ENCODE measurements around the gene SHISA9.
A peak's percentile ranks its signal among the peaks of the same experiment; 100 is the strongest.

The SHISA9 gene

DNA sequence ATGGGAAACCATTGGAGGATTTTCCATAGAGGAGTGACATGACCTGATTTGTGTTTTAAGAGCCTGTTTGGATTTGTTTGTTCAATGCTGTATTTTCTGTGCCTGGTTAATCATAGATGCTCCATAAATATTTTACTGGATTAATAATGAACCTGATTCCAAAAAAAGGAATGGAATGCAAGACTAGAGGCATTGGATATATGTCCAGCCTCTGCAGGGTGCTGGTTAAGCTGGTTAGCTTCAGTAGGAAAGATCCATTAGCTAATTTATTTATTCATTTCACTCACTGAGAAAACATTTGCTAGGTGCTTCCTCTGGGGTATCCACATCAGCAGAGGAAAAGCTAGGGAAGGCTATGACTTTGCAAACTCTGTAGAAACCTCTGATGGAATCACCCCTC lies 57.7 kb downstream of the SHISA9 start:
- no peak for DNase-seq

DNA sequence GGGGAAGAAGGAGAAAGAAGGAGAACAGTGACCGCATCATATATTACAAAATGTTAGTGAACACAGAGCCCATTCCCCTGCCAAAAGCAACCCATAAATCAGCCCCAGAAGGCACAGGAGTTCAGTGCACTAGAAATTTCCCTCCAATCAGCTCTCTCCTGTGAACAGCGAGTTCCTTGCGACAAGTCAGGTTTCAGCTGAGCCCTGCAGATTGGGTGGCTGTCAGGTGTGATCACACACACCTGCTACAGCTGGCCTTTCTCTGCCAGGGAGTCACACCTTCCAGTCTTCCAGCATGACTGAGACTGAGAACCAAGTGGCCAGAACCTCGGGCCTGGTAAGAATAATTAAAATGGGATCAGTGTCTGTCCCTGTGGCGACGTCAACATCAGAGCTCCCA lies 60.2 kb downstream of the SHISA9 start:
- DNase-seq: no peak

DNA sequence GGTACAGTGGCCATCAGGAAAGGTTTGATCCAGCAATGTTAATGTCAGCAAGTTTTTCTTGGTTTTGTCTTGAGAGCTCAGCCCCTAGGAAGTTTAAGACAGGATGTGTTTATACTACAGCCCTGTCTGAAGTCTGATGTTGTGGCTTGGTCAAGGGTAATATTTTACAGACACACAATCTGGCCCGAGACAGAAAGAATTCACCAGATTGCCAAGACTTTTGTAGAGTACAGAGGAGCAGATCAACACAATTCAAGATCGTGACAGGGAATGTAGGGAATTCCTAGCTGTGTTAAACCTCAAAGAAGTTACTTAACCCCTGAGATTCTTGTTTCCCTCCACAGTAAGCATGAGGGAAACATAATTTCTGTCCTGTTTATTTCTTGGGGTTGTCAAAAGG lies 63.1 kb downstream of the SHISA9 start:
- DNase-seq: peak; percentile 3

DNA sequence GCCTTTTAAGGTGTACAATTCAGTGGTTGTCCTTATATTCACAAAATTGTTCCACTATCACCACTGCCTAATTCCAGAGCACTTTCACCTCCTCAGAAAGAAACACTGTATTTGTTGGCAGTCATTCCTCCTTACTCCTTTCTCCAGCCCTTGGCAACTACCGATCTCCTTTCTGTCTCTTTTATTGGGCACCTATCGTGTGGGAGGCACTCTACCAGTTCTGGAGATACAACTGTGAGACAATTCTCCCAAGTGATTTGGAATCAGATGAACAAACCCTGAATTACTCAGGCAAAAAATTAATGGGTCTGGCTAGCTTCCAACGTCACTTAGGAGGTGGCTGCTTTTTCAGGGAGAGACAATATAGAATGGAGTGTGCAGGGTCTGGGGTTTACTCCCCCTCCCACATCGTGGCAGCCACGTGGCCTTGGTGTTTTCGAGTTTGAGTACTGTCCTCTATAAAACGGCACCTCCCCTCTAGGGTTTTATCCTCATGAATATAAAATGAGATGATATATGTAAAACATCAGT lies 63.9 kb downstream of the SHISA9 start:
- DNase-seq: peak; percentile 6

DNA sequence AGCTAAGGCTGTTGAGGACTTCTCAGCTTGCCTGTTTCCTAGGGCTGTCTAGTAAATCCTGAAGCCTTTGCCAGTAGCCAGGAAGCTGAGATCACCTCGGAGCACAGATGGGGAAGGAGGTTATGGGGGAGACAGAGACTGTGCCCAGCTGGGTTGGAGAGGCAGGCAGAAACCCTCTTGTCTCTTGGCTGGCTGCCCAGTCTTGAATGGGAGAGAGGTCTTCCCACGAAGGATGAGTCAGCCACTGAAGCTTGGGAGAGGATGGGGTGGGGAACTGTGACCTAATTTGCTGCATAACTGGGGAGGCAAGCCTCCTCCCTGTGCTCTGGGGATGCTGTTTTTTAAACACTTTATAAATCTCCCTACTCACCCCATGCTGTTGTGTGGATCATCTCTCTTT lies 69.8 kb downstream of the SHISA9 start:
- DNase-seq: peak; percentile 87

DNA sequence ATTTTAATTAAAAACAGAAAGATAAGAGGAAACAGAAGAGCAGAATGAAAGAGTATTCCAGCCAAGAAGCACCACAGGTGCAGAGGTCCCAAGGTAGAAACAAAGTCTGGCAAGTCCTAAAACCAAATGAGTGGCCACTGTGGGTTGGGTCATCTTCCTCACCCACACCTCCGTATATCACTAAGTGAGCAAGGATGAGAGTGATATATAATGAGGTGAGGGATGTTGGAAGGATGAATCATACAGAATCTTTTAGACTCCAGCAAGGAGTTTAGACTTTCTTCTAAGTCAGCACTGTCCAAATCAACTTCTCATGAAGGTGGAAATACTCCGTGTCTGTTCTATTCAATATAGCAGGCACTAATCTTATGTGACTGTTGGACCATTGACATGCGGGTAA lies 70.8 kb downstream of the SHISA9 start:
- no peak for DNase-seq

DNA sequence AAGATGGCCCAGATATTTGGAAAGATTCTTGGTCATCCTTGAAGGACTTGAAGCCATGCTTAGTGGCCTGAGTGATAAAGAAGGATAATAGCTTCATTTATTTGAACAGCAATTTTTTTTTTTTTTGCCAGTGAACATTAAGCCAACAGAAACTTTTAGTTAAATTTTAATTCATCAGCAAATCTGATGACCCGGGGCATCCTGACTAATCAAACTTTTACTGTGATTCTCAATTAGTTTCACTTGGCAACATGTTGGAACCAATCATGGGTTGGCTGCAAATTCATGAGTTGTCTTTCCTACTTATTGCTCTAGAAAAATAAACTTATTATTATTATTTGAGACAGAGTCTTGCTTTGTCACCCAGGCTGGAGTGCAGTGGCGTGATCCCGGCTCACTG lies 74.4 kb downstream of the SHISA9 start:
- DNase-seq: no peak

DNA sequence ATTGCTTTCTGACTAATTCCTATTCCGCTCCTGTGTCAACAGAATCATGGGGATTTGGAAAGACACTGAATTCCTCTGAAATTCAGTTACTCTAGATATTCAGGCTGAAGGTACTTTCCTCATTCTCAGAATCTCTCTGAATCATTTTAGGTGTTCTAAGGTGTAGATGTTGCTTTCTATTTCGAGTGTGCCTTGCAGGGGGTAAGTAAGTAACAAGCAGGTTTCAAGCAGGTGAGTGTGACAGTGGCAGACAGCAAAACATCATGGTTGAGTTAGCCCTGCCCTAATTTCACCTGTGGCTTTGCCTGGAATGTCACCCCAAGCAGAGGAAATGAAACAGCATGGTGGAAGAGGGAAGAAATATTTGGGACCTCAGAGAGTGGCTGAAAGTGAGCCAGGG lies 75.1 kb downstream of the SHISA9 start:
- DNase-seq: no peak

DNA sequence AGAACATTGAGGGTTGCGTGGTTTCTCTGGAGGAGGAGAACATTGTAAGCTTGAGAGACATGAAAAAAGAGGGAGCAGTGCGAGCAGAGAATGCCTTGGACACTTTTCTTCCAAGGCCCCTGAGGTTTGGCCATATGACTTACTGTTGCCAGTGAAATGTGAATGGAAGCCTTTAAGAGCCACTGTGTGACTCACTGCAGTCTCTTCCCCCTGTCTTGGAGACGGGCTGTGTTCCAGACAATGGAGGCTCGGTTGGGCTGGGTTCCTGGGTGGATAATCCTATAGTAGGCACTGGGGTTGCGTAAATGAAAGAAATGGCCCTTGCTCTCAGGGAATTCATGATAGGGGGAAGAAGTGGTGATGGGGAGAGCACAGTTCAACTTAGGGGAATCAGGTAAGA lies 75.5 kb downstream of the SHISA9 start:
- no peak for DNase-seq

DNA sequence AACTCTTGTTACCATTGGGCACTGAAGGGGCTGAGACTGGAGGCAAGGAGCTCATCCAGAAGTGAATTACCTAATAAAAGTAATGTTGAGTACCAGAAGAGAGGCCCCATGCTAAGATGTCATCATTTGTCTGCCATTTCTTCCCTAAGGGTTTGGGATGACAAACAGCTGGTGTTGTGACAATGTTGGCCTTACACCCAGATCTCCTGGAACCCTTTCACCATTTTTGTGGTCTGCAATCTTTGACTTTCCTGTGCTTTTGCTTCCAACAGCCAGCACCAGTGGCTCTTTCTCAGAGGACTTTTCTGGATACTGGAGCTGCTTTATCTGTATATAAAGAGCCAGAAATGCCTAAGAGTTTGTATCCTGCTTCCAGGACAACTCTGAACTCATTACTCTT lies 84.1 kb downstream of the SHISA9 start:
- DNase-seq: no peak

DNA sequence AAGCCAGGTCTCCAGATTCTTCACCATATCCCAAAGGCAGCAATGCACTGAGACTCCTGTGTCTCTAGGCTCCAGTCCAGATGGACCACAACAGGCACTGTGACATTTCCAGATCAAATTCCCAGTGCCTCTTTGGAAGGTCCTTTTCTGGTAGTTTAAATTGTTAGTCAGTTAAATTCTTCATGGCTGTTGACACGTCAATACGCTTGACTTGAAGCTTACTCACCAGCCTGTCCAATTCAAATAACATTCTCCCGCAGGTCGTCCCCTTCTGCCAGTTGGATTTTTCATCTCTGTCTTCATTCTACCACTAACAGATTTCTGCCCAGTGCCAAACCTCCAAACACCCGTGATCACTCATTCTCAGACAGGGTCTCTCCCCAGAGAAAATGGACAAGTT lies 86.7 kb downstream of the SHISA9 start:
- DNase-seq: no peak

DNA sequence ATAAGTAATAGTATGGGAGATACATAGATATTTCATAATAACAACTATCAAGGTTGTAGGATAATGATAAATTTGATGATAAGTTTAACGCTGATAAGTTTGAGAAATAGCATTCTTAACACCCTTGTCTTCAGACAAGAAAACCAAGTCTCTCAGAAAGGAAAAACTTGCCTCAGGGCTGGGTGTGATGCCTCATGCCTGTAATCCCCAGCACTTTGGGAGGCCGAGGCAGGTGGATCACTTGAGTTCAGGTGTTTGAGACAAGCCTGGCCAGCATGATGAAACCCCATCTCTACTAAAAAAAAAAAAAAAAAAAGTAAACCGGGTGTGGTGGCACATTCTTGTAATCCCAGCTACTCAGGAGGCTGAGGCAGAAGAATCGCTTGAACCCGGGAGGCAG lies 90.7 kb downstream of the SHISA9 start:
- DNase-seq: no peak

DNA sequence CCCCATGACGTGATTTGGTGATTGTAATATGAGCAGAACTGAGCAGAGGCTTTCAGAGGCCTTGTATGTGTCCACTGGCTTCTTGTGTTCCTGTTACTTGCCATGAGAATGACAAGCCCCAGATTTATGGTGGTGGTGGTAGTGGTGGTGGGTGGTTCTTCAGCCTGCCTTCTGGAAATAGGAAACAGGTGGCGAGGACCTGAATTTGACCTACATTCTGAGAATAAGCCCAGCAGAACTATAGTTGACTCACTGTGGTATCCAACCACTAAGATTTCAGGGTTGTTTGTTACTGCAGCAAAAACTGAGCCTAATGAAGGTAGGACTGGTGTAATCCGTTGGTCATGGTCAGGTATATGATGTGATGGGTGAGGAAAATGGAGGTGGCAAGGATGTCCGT lies 93.0 kb downstream of the SHISA9 start:
- no peak for DNase-seq

DNA sequence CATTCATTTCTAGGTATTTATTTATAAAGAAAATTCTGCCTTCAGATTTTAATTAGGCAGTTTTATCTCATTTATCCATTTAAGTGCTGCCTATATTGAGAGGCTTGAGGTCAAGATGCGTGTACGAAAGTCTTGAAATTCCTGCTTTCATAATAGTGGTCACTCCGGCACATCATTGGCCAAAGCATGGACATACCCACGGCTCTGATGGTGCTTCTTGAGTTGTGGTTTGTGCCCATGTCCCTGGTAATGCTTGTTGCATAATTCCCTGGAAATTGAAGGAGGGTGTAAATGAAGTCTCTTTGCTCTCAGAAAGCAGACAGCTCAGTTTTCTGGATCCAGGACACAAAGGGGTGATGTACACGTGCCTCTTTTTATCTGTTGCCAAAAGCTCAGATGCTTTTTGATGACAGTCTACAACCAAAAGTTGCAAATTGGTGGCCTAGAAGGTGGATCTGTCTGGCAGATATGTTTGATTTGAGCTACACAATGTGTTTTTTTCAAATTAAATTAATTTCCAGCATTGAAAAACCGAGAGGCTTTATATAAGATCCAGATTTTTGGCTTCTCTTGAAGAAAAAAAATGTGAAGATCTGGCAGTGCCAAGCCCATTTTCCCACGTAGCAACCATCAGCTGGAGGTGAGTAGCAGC lies 94.4 kb downstream of the SHISA9 start:
- DNase-seq: no peak

DNA sequence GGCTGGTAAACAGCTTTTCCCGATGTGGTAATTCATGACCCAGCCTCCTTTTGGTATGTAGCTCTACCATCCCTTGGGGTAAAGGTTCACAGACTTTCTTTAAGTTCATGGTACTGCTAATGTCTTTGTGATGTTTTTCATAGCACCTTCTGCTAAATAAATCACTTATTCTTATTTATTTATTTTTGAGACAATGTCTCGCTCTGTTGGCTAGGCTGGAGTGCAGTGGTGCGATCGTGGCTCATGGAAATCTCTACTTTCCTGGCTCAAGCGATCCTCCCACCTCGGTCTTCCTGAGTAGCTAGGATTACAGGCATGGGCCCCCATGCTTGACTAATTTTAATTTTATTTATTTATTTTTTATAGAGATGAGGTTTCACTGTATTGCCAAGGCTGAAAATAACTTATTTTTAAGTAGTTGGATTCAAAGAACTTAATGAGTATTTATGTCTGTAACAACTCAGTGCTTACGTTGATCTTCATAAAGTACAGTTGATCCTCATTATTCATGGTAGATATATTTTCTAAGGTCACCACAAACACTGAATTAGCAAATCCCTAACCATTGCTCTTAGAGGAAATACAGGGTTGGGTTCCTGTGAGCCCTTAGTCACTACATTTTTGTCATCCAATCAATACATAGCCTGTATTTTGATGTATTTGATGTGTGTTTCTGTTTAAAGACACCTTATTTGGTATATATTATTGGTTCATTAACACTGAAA lies 97.1 kb downstream of the SHISA9 start:
- peak; percentile 37 for DNase-seq

DNA sequence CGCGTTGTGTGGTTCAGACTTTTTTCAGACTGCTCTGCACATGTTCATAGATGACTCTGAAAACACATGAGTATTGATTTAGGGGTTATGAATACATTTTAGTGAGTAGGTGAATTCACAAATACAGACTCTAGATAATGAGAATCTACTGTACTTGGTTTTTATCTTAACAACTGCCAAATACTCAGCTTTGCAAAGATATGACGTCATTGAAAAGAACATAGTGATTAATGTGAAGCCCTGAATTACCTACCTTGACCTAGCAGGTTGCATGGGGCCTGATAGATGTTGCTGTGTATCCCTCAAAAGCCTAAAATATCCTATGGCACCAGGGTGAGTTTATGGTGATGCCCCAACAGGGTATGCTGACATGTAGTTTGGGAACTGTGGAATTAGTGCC lies 98.0 kb downstream of the SHISA9 start:
- DNase-seq: no peak

DNA sequence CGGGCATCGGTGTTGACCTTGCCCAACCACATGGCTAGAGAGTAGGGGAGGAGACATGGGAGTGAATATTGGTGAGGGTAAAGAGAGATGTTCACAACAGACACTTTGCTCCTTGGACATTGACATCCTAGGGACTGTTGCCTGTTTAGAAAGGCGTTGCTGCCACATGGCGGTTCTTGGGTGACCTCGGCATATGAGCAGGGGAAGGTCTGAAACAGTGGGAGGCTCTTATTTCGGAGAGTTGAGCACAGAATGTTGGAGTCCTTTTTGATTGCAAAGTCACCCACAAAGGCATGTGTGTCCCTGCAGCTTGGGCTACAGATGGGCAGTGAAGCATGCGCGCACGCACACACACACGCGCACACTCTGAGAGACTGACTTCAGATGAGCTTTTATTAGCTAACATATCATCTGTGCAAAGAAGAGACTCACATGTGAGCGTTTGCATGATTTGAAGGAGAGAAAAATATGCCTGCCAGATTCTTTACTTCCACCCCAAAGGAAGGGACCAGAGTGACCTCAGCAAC lies 104.4 kb downstream of the SHISA9 start:
- no peak for DNase-seq

DNA sequence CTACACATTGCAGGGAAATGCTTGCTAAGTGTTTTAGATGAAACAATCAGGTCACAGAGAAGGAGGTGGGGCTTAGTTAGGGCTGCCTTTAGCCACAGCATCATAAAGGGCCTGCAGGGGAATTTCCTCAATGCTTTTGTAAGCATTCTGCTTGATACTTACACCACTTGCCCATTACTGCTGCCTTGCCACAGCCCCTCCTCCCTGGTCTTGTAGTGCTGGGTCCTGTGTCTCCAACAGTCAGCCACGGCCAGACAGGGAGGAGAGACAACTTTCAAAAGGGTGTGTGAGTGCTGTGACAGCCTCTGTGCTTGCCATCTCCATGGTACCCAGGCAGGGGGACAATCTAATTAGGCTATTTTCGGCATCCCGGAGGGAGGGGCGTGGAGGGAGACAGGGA lies 111.2 kb downstream of the SHISA9 start:
- no peak for DNase-seq

DNA sequence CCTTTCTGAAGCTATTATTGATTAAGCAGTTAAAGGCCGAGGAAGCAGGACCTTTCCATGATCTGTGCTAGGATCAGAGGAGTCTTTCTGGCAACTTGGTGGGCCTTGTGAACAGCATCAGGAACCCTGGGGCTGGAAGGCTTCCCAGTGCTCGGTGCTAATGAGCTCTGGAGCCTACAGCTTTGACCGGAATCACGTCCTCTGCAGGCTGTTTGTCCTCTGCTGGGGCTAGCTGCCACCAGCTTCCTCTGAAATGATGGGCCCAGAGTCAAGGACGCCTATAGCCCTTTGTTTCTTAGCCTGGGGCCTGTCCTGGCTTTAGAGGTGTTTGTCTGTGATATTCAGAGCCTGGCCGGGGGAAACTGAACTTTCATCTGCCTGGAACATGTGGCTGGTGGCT lies 111.6 kb downstream of the SHISA9 start:
- DNase-seq: no peak

DNA sequence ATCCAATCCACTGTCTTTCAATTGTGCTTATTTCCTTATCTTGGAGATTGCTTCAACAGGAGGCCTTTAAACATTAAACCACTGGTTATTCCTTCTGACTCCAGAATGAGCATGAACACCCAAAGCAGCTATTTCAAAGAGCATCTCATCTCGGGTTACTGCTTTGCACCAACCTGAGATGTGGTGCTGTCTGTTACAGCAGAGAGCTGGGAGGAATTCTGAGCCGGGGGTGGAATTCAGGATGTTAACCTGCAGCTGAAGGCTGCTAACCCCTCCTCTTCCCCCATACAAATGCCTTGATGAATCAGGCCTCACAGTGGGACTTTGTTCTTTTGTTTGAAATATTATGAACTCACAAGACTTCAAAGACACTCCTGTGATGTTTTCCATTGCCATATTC lies 113.1 kb downstream of the SHISA9 start:
- peak; percentile 62 for DNase-seq

DNA sequence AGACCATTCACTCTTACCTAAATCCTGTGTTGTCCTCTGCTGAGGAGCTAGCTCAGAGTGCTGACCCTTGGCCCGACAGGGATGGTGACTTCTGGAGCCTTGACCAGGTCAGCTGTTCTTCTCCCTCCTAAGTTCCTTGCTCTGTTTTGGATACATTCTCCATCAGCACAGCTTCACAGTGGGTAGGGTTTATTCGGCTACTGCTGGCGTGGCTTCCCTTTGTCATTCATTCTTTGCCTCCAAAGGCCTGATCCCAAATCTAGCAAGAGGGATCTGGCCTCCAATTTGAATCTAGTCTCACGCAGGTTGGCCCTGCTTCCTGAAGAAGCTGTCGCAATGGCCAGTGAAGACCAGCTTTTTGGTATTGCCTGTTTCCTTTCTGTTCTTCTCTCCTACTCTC lies 116.6 kb downstream of the SHISA9 start:
- no peak for DNase-seq

DNA sequence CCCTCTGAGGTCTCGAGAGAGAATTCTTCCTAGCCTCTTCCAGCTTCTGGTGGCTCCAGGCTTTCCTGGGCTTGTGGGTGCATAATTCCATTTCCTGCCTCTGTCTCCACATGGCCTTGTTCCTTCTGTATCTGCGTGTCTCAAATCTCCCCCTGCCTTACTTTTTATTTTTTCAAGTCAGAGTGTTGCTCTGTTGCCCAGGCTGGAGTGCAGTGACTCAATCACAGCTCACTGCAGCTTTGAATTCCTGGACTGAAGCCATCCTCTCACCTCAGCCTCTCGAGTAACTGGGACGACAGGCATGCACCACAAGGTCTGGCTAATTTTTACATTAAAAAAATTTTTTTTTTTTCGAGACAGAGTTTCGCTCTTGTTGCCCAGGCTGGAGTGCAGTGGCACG lies 120.6 kb downstream of the SHISA9 start:
- peak; percentile 24 for DNase-seq

DNA sequence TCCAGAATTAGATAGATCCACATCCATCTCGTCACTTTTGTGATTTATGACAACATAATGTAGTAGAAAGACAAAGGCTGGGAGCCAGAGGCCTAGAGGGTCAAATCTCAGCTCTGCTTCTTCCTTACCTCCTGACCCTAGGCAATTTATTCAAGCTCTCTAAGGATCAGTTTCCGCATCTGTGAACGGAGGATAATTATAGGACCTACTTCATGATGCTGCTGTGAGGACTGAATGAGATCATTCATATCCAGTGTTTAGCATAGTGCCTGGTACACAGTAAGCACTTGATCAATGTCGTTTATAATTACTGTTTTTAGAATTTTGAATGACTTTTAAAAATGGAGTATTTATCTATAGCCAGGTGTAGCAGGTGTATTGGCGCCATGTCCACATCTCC lies 128.4 kb downstream of the SHISA9 start:
- no peak for DNase-seq

DNA sequence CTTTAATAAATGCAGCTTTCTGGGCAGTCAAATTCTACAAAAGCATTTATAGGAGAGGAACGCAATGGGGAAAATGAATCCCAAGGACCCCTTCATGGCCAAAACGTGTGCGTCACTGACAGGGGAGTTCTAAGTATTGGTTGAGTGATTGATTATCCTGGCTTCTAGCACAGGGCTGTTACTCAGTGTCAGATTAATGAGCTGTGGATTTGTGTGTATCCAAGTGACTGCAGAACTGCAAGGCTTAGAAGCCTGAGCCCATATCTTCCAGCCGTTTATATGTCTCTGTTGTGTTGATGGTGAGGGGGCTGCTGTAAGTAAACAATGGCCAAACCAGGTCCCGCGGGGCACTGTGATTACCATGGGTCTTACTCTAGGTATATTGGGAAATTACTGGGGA lies 129.4 kb downstream of the SHISA9 start:
- no peak for DNase-seq

DNA sequence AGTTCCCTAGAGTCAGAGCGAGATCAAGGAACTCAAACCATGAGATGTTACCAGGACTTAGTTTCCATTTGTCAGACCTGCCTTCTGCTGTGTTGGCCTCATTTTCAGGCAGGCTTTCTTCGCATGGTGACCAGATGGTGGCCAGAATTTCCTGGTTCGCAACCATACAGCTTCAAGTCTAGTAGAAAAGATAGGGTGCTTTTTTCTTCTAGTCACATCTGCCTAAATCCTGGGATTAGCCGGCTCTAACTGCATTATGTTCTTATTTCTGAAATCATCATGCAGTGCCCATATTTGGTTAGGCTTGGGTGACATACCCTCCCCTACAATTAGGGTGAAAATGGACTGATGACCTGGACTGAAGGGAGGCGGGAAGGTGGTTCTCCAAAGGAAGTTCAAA lies 131.5 kb downstream of the SHISA9 start:
- DNase-seq: no peak

All from kidney glomerular epithelial cell (primary cell).